ENCODE measurements around the gene ARMH4.
"Not testable (repeated sequence)": the region's sequence is repeated elsewhere in the genome, so short reads cannot be mapped to it uniquely, and the experiment has no call there.

ARMH4 gene

DNA sequence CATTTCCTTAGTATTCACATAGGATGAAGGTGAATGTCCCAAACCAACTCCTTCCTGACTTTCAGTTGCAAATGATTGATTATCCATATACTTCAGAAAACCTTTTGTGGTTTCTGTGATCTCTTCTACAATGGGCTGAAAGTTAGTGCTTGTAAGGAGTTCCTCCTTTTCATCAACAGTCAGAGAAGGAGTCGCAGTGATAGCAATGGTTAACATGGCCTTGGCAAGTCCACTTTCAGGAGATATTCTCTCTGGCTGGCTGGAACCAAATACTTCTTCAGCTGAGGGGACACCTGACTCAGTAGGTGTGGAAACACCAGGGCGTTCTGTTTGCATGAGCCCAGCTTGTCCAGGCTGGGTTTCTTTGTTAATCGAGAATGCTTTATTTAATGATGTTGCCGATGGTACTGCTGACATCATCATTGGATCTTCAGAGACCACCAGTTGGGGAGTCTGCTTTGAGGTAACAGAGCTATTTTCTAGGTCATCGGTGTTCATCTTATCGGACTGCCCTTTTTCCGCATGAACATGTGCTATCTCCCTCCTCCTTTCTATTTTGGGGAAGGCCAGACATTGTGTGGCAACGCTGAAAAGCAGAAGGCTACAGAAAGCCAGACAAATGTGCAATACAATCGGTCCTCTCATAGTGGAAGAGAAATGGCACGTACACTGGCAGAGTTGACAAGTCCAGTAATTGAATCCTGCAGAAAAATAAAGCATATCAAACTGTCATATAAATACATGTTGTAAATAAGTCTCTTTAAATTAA is 13.1 kb downstream of the ARMH4 start:
- Histone ChIP-seq H3K9me3 (ENCODE audit: control insufficient read depth, low read length) (no peaks in the 10 kb centered on the region), H3K9ac (ENCODE audit: low read length) (no peak overlapping the region), H3K27me3 (ENCODE audit: control insufficient read depth, insufficient read depth, low read length) (no peaks in the 10 kb centered on the region), H3K4me3 (ENCODE audit: low read length) (no peak overlapping the region), H3K4me1 (ENCODE audit: control insufficient read depth, insufficient read depth, low read length) (no peaks in the 10 kb centered on the region), H3K36me3 (ENCODE audit: control insufficient read depth, insufficient read depth, low read length) (no peaks in the 10 kb centered on the region)

DNA sequence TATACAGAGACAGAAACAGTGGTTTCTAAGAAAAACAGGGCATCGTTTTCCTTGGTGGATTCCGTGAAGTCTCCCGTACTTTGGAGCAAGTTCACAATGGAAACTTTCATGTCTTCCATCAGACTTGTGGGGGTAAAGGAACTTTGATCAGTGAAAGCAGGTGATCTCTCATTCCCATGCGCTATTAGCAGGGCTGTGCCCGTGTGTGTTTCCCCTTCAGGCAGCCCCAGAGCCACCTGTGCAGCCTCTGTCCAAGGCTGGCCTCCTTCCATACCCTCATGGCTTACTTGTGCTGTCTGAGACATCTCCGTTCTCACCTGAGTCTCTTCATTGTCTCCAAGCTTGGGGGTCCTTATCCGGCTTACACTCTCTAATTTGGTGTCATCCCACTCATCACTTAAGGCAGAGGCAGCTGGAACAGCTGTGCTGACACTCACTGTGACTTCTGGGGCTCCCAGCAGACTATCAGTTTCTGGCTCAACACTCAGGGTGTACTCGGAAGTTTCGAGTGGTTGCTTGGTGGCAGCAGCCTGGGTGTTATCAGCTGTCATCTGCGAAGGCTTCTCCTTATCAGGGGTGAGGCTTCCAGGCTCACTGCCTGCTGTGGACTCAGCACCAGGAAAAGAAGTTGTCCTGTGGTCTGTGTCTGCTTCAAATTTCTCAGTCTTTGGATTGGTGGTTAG is 13.8 kb downstream of the ARMH4 start:
- H3K4me1 ChIP-seq (ENCODE audit: control insufficient read depth, insufficient read depth, low read length): no peaks in the 10 kb centered on the region
- H3K36me3 ChIP-seq (ENCODE audit: control insufficient read depth, insufficient read depth, low read length): no peaks in the 10 kb centered on the region
- no peak overlapping the region for H3K9ac ChIP-seq (ENCODE audit: low read length)
- no peak overlapping the region for H3K4me3 ChIP-seq (ENCODE audit: low read length)
- H3K27me3 ChIP-seq (ENCODE audit: control insufficient read depth, insufficient read depth, low read length): no peaks in the 10 kb centered on the region
- H3K9me3 ChIP-seq (ENCODE audit: control insufficient read depth, low read length): no peaks in the 10 kb centered on the region

DNA sequence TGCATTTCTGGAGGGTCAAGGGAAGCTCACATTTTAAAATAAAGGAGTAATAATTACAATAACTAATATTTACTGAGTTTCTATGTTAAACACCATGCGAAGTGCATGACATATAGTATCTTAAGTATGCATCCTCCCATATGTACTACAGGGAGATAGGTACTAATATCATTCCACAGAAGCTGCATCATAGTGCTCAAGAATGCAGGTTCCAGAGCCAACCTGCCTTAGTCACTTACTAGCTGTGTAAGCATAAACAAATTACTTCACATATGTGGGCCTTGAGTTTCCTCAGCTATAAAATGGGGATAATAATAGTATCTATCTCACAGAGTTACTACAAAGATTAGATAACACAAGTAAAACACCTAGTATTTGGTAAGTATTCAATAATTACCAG is 18.3 kb downstream of the ARMH4 start:
- no peaks in the 10 kb centered on the region for H3K27me3 ChIP-seq (ENCODE audit: control insufficient read depth, insufficient read depth, low read length)
- no peak overlapping the region for H3K9ac ChIP-seq (ENCODE audit: low read length)
- H3K36me3 ChIP-seq (ENCODE audit: control insufficient read depth, insufficient read depth, low read length): no peaks in the 10 kb centered on the region
- no peaks in the 10 kb centered on the region for H3K4me1 ChIP-seq (ENCODE audit: control insufficient read depth, insufficient read depth, low read length)
- H3K4me3 ChIP-seq (ENCODE audit: low read length): no peak overlapping the region
- no peaks in the 10 kb centered on the region for H3K9me3 ChIP-seq (ENCODE audit: control insufficient read depth, low read length)

DNA sequence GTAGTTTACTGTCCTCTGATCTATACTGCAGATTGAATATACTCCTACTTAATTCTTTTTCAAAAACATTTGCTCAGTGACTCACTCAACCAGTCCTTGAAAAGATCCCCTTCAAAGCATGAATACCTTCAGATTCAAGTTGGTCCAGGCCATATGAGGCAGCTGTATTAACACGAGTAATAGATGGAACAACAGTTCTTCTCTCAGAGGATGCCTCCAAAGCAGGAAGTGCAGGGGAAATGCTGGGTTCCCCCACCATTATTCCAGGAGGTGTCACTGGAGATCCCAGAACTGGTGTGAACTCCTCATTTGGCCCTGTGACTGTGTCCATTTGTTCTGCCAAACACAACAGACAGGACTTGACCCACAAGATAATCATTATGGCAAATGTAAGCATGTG is 20.6 kb downstream of the ARMH4 start:
- Histone ChIP-seq H3K9ac (ENCODE audit: low read length) (no peak overlapping the region), H3K9me3 (ENCODE audit: control insufficient read depth, low read length) (no peaks in the 10 kb centered on the region), H3K4me3 (ENCODE audit: low read length) (no peak overlapping the region), H3K4me1 (ENCODE audit: control insufficient read depth, insufficient read depth, low read length) (no peaks in the 10 kb centered on the region), H3K36me3 (ENCODE audit: control insufficient read depth, insufficient read depth, low read length) (no peaks in the 10 kb centered on the region), H3K27me3 (ENCODE audit: control insufficient read depth, insufficient read depth, low read length) (no peaks in the 10 kb centered on the region)

GRCh38 chr14:58130116-58130782 is 21.8 kb downstream of the ARMH4 start:
- Histone ChIP-seq H3K36me3 (ENCODE audit: control insufficient read depth, insufficient read depth, low read length) (no peaks in the 10 kb centered on the region), H3K4me3 (ENCODE audit: low read length) (no peak overlapping the region), H3K9ac (ENCODE audit: low read length) (no peak overlapping the region), H3K27me3 (ENCODE audit: control insufficient read depth, insufficient read depth, low read length) (no peaks in the 10 kb centered on the region), H3K9me3 (ENCODE audit: control insufficient read depth, low read length) (no peaks in the 10 kb centered on the region), H3K4me1 (ENCODE audit: control insufficient read depth, insufficient read depth, low read length) (no peaks in the 10 kb centered on the region)

DNA sequence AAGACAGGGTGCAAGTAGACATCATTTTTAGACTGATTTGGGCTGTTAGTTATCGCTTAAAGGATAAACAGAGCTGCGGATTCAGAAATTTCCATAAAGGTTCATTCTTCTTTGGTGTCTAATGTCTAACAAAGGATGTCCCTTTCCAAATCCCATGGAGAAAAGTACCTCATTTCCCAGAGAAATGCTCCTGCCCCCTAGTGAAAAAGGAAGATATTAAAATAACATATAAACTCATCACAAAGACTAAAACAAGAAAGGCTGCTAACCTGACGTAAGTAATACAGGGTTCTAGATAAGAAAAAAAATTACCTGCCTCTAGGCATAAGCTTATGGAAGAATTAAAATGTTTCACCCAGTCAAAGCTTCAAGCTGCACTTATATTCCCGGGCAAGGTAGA is 22.8 kb downstream of the ARMH4 start:
- Histone ChIP-seq H3K27me3 (ENCODE audit: control insufficient read depth, insufficient read depth, low read length) (no peaks in the 10 kb centered on the region), H3K9me3 (ENCODE audit: control insufficient read depth, low read length) (no peaks in the 10 kb centered on the region), H3K4me1 (ENCODE audit: control insufficient read depth, insufficient read depth, low read length) (no peaks in the 10 kb centered on the region)

GRCh38 chr14:58128416-58128815 is 23.6 kb downstream of the ARMH4 start:
- Histone ChIP-seq H3K4me1 (ENCODE audit: control insufficient read depth, insufficient read depth, low read length) (no peaks in the 10 kb centered on the region), H3K36me3 (ENCODE audit: control insufficient read depth, insufficient read depth, low read length) (no peaks in the 10 kb centered on the region), H3K9me3 (ENCODE audit: control insufficient read depth, low read length) (no peaks in the 10 kb centered on the region), H3K9ac (ENCODE audit: low read length) (no peak overlapping the region), H3K27me3 (ENCODE audit: control insufficient read depth, insufficient read depth, low read length) (no peaks in the 10 kb centered on the region), H3K4me3 (ENCODE audit: low read length) (no peak overlapping the region)

More for the DNA sequence above, 22.8 kb downstream of the ARMH4 start:
- Histone ChIP-seq H3K9ac (ENCODE audit: low read length) (no peak overlapping the region), H3K4me3 (ENCODE audit: low read length) (no peak overlapping the region), H3K36me3 (ENCODE audit: control insufficient read depth, insufficient read depth, low read length) (no peaks in the 10 kb centered on the region)

DNA sequence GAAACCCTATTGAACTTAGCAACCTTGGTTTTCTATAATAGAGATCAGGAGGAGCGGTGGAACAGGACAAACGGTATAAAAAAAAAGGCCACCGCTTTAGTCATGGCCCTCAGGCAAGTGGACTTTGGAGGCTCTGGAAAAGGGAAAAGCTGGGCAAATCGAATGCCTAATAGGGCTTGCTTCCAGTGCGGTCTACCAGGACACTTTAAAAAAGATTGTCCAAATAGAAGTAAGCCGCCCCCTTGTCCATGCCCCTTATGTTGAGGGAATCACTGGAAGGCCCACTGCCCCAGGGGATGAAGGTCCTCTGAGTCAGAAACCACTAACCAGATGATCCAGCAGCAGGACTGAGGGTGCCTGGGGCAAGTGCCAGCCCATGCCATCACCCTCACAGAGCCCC is 29.5 kb downstream of the ARMH4 start:
- not testable (repeated sequence) for H3K36me3 ChIP-seq (ENCODE audit: control insufficient read depth, insufficient read depth, low read length); H3K27me3 ChIP-seq (ENCODE audit: control insufficient read depth, insufficient read depth, low read length); H3K9ac ChIP-seq (ENCODE audit: low read length); H3K4me3 ChIP-seq (ENCODE audit: low read length); H3K9me3 ChIP-seq (ENCODE audit: control insufficient read depth, low read length); H3K4me1 ChIP-seq (ENCODE audit: control insufficient read depth, insufficient read depth, low read length)

- Histone ChIP-seq H3K4me1 (ENCODE audit: control insufficient read depth, insufficient read depth, low read length) (no peaks in the 10 kb centered on the region), H3K9me3 (ENCODE audit: control insufficient read depth, low read length) (no peaks in the 10 kb centered on the region), H3K9ac (ENCODE audit: low read length) (no peak overlapping the region), H3K4me3 (ENCODE audit: low read length) (no peak overlapping the region), H3K36me3 (ENCODE audit: control insufficient read depth, insufficient read depth, low read length) (no peaks in the 10 kb centered on the region), H3K27me3 (ENCODE audit: control insufficient read depth, insufficient read depth, low read length) (no peaks in the 10 kb centered on the region)
Observed at GRCh38 chr14:58121530-58122186, 30.4 kb downstream of the ARMH4 start.

DNA sequence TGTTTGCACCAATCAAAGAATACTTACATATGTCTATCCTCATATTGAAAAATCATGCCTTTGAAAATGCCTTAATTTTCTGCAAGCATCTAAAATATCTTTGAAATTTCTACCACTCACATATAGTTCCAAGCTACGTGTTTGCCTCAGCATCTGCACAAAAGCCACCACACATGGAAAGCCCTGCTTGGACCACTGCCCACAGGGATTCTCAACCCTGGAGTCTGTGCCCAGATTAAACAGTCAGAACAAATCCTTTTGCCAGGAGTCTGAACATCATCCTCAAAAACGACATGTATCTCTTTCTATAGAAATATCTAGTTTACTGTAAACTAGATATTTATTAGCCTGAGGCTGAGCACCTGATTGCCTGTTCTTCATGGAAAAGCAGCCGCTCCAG is 32.6 kb downstream of the ARMH4 start:
- no peaks in the 10 kb centered on the region for H3K9me3 ChIP-seq (ENCODE audit: control insufficient read depth, low read length)
- no peak overlapping the region for H3K9ac ChIP-seq (ENCODE audit: low read length)
- H3K36me3 ChIP-seq (ENCODE audit: control insufficient read depth, insufficient read depth, low read length): no peaks in the 10 kb centered on the region
- no peak overlapping the region for H3K4me3 ChIP-seq (ENCODE audit: low read length)
- H3K27me3 ChIP-seq (ENCODE audit: control insufficient read depth, insufficient read depth, low read length): no peaks in the 10 kb centered on the region
- no peaks in the 10 kb centered on the region for H3K4me1 ChIP-seq (ENCODE audit: control insufficient read depth, insufficient read depth, low read length)

DNA sequence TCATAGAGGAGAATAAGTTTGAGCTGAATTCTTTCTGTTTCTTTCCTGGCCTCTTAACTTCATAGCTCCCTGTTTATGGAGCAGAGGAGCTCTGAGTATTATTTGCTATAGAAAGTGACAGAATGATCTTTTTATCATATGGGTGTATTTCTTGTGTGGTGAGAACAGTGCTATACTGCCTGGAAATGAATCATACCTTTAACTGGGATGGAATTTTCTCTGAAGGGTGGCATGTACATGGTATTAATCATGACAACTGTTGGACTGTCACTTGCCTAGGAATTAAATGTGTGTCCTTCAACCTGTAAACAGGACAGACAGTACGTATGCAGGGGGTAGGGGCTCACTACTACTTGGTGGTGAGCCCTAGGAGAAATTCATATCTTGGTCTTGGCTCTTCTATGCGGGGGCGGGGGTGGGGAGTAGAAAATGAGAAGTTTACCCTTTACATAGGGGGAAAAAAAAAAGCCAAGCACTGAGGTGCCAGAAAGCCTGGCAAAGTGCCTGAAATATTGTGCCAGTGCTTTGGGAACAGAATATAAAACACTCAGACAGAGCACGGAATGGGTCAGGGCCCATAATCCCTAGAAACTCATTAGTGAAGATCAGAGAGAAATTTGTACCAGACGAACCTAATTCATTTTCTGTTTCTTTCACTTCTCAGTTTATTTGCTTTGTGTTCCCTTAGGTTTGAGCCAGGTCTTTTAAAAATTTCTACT is 33.8 kb downstream of the ARMH4 start:
- Histone ChIP-seq H3K4me3 (ENCODE audit: low read length) (no peak overlapping the region), H3K9ac (ENCODE audit: low read length) (no peak overlapping the region), H3K36me3 (ENCODE audit: control insufficient read depth, insufficient read depth, low read length) (no peaks in the 10 kb centered on the region), H3K9me3 (ENCODE audit: control insufficient read depth, low read length) (no peaks in the 10 kb centered on the region), H3K4me1 (ENCODE audit: control insufficient read depth, insufficient read depth, low read length) (no peaks in the 10 kb centered on the region), H3K27me3 (ENCODE audit: control insufficient read depth, insufficient read depth, low read length) (no peaks in the 10 kb centered on the region)

Measured in mucosa of stomach (tissue), 1 donor.